Tibial nerve (tissue), 4 donors: ENCODE results near the gene RAB40C. TPM values are rescaled to one million over a fixed set of nuclear protein-coding genes. Genes with fewer than 3 reads are reported as not detected.
A peak's percentile ranks its signal among the peaks of the same experiment; 100 is the strongest.

Source experiments
- DNase-seq, 2 donors: peaks; one replicate each; pipeline ENCODE4 v3.0.0-alpha.2; 2019; ENCODE audit warnings: low spot score in 2 of 2
- H3K27ac ChIP-seq, 4 donors: fragments of 200-600 bp; sonication (generic) in 3 of 4; one replicate each; pipeline ENCODE4 v1.5.1; 2017 to 2019; ENCODE audit warnings: mild to moderate bottlenecking in 1 of 4
- H3K27me3 ChIP-seq, 2 donors: fragments of 200-600 bp; sonication (generic) in 1 of 2; one replicate each; pipeline versions ENCODE4 v1.5.1 to v1.6.0; 2017 to 2019
- H3K36me3 ChIP-seq, 3 donors: fragments of 200-600 bp; sonication (generic); one replicate each; pipeline ENCODE4 v1.5.1; 2018 to 2019
- H3K4me1 ChIP-seq, 4 donors: fragments of 200-600 bp; sonication (generic) in 3 of 4; one replicate each; pipeline ENCODE4 v1.5.1; 2017 to 2019
- H3K4me3 ChIP-seq, 4 donors: fragments of 200-600 bp; sonication (generic) in 3 of 4; one replicate each; pipeline ENCODE4 v1.5.1; 2017 to 2019; ENCODE audit warnings: mild to moderate bottlenecking in 1 of 4, moderate library complexity in 1 of 4
- H3K9me3 ChIP-seq, 4 donors: fragments of 200-600 bp; sonication (generic) in 3 of 4; one replicate each; pipeline ENCODE4 v1.5.1; 2017 to 2019
- CTCF ChIP-seq, 5 experiments: fragments of 200-600 bp in 3 of 5; fragments of 450-650 bp in 2 of 5; sonication (generic) in 3 of 5; IDR thresholded peaks; one replicate each; pipeline ENCODE4 v1.5.1; 2016 to 2019; ENCODE audit warnings: antibody characterized with exemption in 5 of 5, mild to moderate bottlenecking in 3 of 5, moderate library complexity in 2 of 5
- EP300 ChIP-seq, 2 donors: sonication (generic); formaldehyde crosslinking; IDR thresholded peaks; one replicate each; pipeline ENCODE4 v1.6.1; 2017; ENCODE audit warnings: antibody characterized with exemption in 2 of 2, mild to moderate bottlenecking in 1 of 2
- POLR2A ChIP-seq, 2 donors: fragments of 450-650 bp; IDR thresholded peaks; one replicate each; pipeline ENCODE4 v1.6.1; 2017; ENCODE audit warnings: antibody characterized with exemption in 2 of 2, mild to moderate bottlenecking in 2 of 2, moderate library complexity in 2 of 2
- WGBS, 2 donors: methylation state at CpG; one replicate each; pipeline ENCODE4 v1.1.5; 2018; 5-methylcytosine and 5-hydroxymethylcytosine counted together
- total RNA-seq, 4 donors: library from RNA; depleted of rRNA; stranded (reverse); fragments of >200 nt; gene quantifications; one replicate each; pipeline ENCODE4 v1.1.0, GENCODE V29; 2016

RAB40C gene
- total RNA-seq, 4 donors from 2014 or later, result 21.1 to 30.6 (median 27.5) TPM

DNA sequence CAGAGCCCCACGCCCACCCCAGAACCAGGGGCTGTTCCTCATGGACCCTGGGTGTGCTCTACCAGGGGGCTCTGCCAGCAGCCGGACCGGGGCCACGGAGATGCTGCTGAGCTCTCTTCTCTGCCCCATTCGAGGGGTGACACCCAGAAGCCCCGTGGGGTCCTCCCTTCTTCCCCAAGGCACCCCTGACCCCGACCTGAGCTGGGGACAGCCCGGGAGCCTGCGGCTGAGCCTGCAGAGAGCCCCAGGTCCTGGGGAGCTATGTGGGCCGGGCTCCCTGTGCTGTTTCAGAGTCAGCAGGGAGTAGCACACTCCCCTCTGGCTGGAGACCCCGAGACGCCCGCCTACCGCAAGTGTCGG lies 30.9 kb upstream of the RAB40C start:
- WGBS, 2 donors, result 65 to 86% methylated on average over 10 to 12 of the region's 15 CpGs
- Histone ChIP-seq H3K36me3 (peaks cover 0 to 1% (median 0%) of the 10 kb centered on the region in 3 donors), H3K27ac (no peak overlapping the region), H3K4me3 (no peak overlapping the region), H3K9me3 (no peaks in the 10 kb centered on the region), H3K4me1 (peaks cover 0 to 33% (median 5%) of the 10 kb centered on the region in 4 donors), H3K27me3 (peaks cover 0 to 48% of the 10 kb centered on the region in 2 donors)
- TF ChIP-seq EP300 (IDR thresholded peaks at IDR 0.05), result no peak
- TF ChIP-seq CTCF (IDR thresholded peaks at IDR 0.05), result no peak
- TF ChIP-seq POLR2A (IDR thresholded peaks at IDR 0.05), result no peak
- DNase-seq, result no peak

GRCh38 chr16:559411-560203 lies 30.3 kb upstream of the RAB40C start:
- TF ChIP-seq CTCF (IDR thresholded peaks at IDR 0.05) (no peak), EP300 (IDR thresholded peaks at IDR 0.05) (no peak), POLR2A (IDR thresholded peaks at IDR 0.05) (no peak)
- H3K27ac ChIP-seq, result no peak overlapping the region
- no peaks in the 10 kb centered on the region for H3K9me3 ChIP-seq
- peaks cover 0 to 26% (median 1%) of the 10 kb centered on the region in 4 donors for H3K4me1 ChIP-seq
- WGBS, 2 donors, result 11% methylated on average over 17 to 37 of the region's 62 CpGs
- no peaks in the 10 kb centered on the region for H3K36me3 ChIP-seq
- no peak overlapping the region for H3K4me3 ChIP-seq
- no peak for DNase-seq
- H3K27me3 ChIP-seq, result peaks cover 0 to 48% of the 10 kb centered on the region in 2 donors

DNA sequence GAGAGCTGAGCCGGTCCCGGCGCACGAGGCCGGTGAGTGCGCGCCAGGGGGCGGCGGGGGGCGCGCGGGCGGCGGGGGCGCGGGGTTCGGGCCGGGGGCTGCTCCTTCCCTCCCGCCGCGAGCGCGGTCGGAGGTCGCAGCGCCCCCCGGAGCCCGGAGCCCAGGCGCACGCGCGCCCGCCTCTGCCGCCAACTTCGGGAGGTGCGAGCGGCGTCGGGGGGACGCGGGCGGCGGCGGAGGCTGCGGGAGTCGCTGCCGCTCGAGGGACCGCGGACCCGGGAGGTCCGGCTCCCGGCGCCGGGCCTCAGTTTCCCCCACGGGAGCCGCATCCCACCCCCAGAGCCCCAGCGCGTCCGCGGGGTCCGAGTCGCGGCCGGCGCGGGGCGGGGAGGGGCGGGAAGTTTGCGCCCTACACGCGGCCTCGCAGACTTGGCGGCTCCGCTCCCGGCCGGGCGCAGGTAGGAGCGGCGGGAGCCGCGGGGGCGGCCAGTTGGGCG lies 29.6 kb upstream of the RAB40C start, which contains the start of gene PRR35:
PRR35 (plus strand) TSS at position 191 of the 497 bp plus-strand sequence. CDS start 2,901 bp downstream, outside the sequence.
- no peaks in the 10 kb centered on the region for H3K9me3 ChIP-seq
- TF ChIP-seq POLR2A (IDR thresholded peaks at IDR 0.05) (no peak), EP300 (IDR thresholded peaks at IDR 0.05) (no peak), CTCF (IDR thresholded peaks at IDR 0.05) (no peak)
- peaks cover 0 to 25% (median under 1%) of the 10 kb centered on the region in 4 donors for H3K4me1 ChIP-seq
- H3K4me3 ChIP-seq, result peak within 1 kb of the TSS in 1 of 4 donors; percentile 15
- peaks cover 0 to 48% of the 10 kb centered on the region in 2 donors for H3K27me3 ChIP-seq
- no peak within 1 kb of the TSS for H3K27ac ChIP-seq
- WGBS, 2 donors, result 2% methylated on average over 65 of the region's 84 CpGs; no CpG with 5 or more reads in 1 of the 2 donors
- H3K36me3 ChIP-seq, result no peaks in the 10 kb centered on the region
- DNase-seq, result no peak

DNA sequence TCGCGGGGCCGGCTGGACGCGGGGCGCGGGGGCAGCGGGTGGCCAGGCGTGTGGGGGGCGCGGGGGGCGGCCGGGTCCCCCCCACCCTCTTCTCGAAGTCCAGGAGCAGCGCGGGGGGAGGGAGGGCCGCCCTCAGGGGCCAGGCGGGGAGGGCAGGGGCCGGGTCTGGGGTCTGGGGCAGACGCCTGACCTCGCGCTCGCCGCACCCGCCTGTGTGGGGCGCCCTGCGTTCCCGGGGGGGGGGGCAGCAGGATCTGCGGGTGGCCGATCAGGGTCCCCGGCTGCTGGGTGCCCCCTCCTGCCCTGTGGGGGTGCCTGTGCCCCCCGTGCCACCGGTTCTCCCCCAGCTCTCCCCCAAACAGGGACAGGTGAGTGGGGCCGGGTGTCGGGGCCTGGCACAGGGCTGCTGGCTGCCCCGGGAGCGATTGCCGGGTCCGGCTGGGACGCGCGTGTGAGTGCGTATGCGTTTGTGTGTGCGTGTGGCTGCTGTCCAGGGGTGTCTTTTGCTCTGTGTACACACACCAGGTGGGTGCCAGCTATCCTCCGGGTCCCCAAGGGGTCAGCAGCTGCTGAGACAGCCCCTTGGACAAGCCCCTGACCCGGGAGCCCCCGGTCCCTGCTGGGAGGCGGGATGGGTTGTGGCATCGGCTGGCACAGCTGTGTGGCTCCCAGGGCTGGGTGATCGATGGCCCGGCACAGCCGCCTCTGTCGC lies 29.0 kb upstream of the RAB40C start:
- no peak for DNase-seq
- Histone ChIP-seq H3K36me3 (no peaks in the 10 kb centered on the region), H3K4me3 (no peak overlapping the region), H3K4me1 (peaks cover 0 to 26% (median 5%) of the 10 kb centered on the region in 4 donors), H3K27me3 (peaks cover 0 to 48% of the 10 kb centered on the region in 2 donors), H3K9me3 (no peaks in the 10 kb centered on the region), H3K27ac (no peak overlapping the region)
- 21% methylated on average over 16 of the region's 54 CpGs; no CpG with 5 or more reads in 1 of the 2 donors for WGBS, 2 donors
- TF ChIP-seq CTCF (IDR thresholded peaks at IDR 0.05), result no peak
- TF ChIP-seq EP300 (IDR thresholded peaks at IDR 0.05), result no peak
- TF ChIP-seq POLR2A (IDR thresholded peaks at IDR 0.05), result no peak
